Prostate gland (tissue), 2 donors: ENCODE measurements around the gene EGF.

Source experiments
- CTCF ChIP-seq, 4 experiments: fragments of 200-600 bp in 2 of 4; fragments of 450-650 bp in 2 of 4; sonication (generic) in 2 of 4; IDR thresholded peaks; 1 replicate in 3 of 4; 2 replicates in 1 of 4; pipeline ENCODE4 v1.5.1; 2016 to 2019; ENCODE audit warnings: antibody characterized with exemption in 4 of 4, mild to moderate bottlenecking in 2 of 4, moderate library complexity in 2 of 4
- POLR2A ChIP-seq: fragments of 450-650 bp; IDR thresholded peaks from one replicate; pipeline ENCODE4 v1.6.1; 2016; ENCODE audit warnings: antibody characterized with exemption, mild to moderate bottlenecking
- POLR2AphosphoS5 ChIP-seq: sonication (generic); formaldehyde crosslinking; IDR thresholded peaks from one replicate; pipeline ENCODE4 v1.6.1; 2017; ENCODE audit warnings: antibody characterized with exemption

GRCh38 chr4:109981936-109982335 is 69.3 kb downstream of the EGF start:
- TF ChIP-seq POLR2AphosphoS5 (no peak), POLR2A (no peak), CTCF (IDR thresholded peaks at IDR 0.05) (no peak)
